ENCODE measurements around the gene ADD2.

Gene ADD2

GRCh38 chr2:70789304-70790135, 21.5 kb upstream of the ADD2 start:
- peak overlapping the region; percentile 4 for H3K4me3 ChIP-seq (ENCODE audit: low read depth, low read length)
- no peak for DNase-seq (ENCODE audit: low read depth)

GRCh38 chr2:70785137-70785911, 17.3 kb upstream of the ADD2 start:
- DNase-seq (ENCODE audit: low read depth), result no peak
- H3K4me3 ChIP-seq (ENCODE audit: low read depth, low read length), result no peak overlapping the region

GRCh38 chr2:70784320-70784719, 16.3 kb upstream of the ADD2 start:
- no peak for DNase-seq (ENCODE audit: low read depth)

GRCh38 chr2:70779911-70780545, 12.0 kb upstream of the ADD2 start:
- DNase-seq (ENCODE audit: low read depth), result no peak
- H3K4me3 ChIP-seq (ENCODE audit: low read depth, low read length), result no peak overlapping the region

More at GRCh38 chr2:70784320-70784719, 16.3 kb upstream of the ADD2 start:
- no peak overlapping the region for H3K4me3 ChIP-seq (ENCODE audit: low read depth, low read length)

GRCh38 chr2:70779491-70779890, 11.5 kb upstream of the ADD2 start:
- no peak overlapping the region for H3K4me3 ChIP-seq (ENCODE audit: low read depth, low read length)
- no peak for DNase-seq (ENCODE audit: low read depth)

- no peak for DNase-seq (ENCODE audit: low read depth)
- H3K4me3 ChIP-seq (ENCODE audit: low read depth, low read length), result no peak overlapping the region
These were observed 10.7 kb upstream of the ADD2 start for GRCh38 chr2:70778676-70779075.

- no peak for DNase-seq (ENCODE audit: low read depth)
- H3K4me3 ChIP-seq (ENCODE audit: low read depth, low read length), result no peak overlapping the region
These were observed 9.4 kb upstream of the ADD2 start for GRCh38 chr2:70777450-70777849.

GRCh38 chr2:70776266-70776665, 8.3 kb upstream of the ADD2 start:
- no peak overlapping the region for H3K4me3 ChIP-seq (ENCODE audit: low read depth, low read length)
- DNase-seq (ENCODE audit: low read depth), result no peak

- DNase-seq (ENCODE audit: low read depth), result no peak
- no peak overlapping the region for H3K4me3 ChIP-seq (ENCODE audit: low read depth, low read length)
These were observed 7.1 kb upstream of the ADD2 start for GRCh38 chr2:70775141-70775540.

- no peak for DNase-seq (ENCODE audit: low read depth)
- H3K4me3 ChIP-seq (ENCODE audit: low read depth, low read length), result no peak overlapping the region
These were observed 4.6 kb upstream of the ADD2 start for GRCh38 chr2:70772486-70773155.

GRCh38 chr2:70771446-70771845, 3.4 kb upstream of the ADD2 start:
- no peak for DNase-seq (ENCODE audit: low read depth)
- no peak overlapping the region for H3K4me3 ChIP-seq (ENCODE audit: low read depth, low read length)

- no peak overlapping the region for H3K4me3 ChIP-seq (ENCODE audit: low read depth, low read length)
- no peak for DNase-seq (ENCODE audit: low read depth)
These were observed 1.4 kb upstream of the ADD2 start for GRCh38 chr2:70769450-70769849.

GRCh38 chr2:70768590-70769085, 638 bp upstream of the ADD2 start:
- no peak for DNase-seq (ENCODE audit: low read depth)
- no peak overlapping the region for H3K4me3 ChIP-seq (ENCODE audit: low read depth, low read length)

GRCh38 chr2:70767079-70767698, 811 bp downstream of the ADD2 start:
- DNase-seq (ENCODE audit: low read depth), result no peak
- peak overlapping the region; percentile 38 for H3K4me3 ChIP-seq (ENCODE audit: low read depth, low read length)

GRCh38 chr2:70766357-70767078, 1.5 kb downstream of the ADD2 start:
- no peak for DNase-seq (ENCODE audit: low read depth)
- H3K4me3 ChIP-seq (ENCODE audit: low read depth, low read length), result no peak overlapping the region

GRCh38 chr2:70765507-70765906, 2.5 kb downstream of the ADD2 start:
- no peak overlapping the region for H3K4me3 ChIP-seq (ENCODE audit: low read depth, low read length)
- no peak for DNase-seq (ENCODE audit: low read depth)

- H3K4me3 ChIP-seq (ENCODE audit: low read depth, low read length), result no peak overlapping the region
- DNase-seq (ENCODE audit: low read depth), result no peak
These were observed 8.6 kb downstream of the ADD2 start for GRCh38 chr2:70759446-70759845.

- H3K4me3 ChIP-seq (ENCODE audit: low read depth, low read length), result no peak overlapping the region
- no peak for DNase-seq (ENCODE audit: low read depth)
These were observed 10.0 kb downstream of the ADD2 start for GRCh38 chr2:70757966-70758365.

GRCh38 chr2:70757360-70757759, 10.6 kb downstream of the ADD2 start:
- DNase-seq (ENCODE audit: low read depth), result no peak
- no peak overlapping the region for H3K4me3 ChIP-seq (ENCODE audit: low read depth, low read length)
